Ureter (tissue), 1 donor: ENCODE measurements around the gene PTPRK. TPM values are rescaled to one million over a fixed set of nuclear protein-coding genes. Genes with fewer than 3 reads are reported as not detected.

Experiments
- DNase-seq: peaks from one replicate; pipeline ENCODE4 v3.0.0-alpha.2; 2020; ENCODE audit warnings: low spot score
- total RNA-seq: library from RNA; stranded (reverse); gene quantifications from one replicate; pipeline ENCODE4 v1.2.4, GENCODE V29; 2023
- donor health status: DM: yes; HTN: yes; CAD: no.

The PTPRK gene
- total RNA-seq, 1 donor from 2014 or later, result 107 TPM

- DNase-seq, result no peak
Observed at GRCh38 chr6:128246472-128247260, 273.7 kb downstream of the PTPRK start.

GRCh38 chr6:128244751-128245405 is 275.5 kb downstream of the PTPRK start:
- DNase-seq, result no peak

GRCh38 chr6:128242765-128243403 is 277.5 kb downstream of the PTPRK start:
- DNase-seq, result no peak

- DNase-seq, result no peak
Observed at GRCh38 chr6:128241216-128241615, 279.2 kb downstream of the PTPRK start.

- DNase-seq, result no peak
Observed at GRCh38 chr6:128240024-128240428, 280.4 kb downstream of the PTPRK start.

GRCh38 chr6:128239146-128239545 is 281.3 kb downstream of the PTPRK start:
- DNase-seq, result no peak

- DNase-seq, result no peak
Observed at GRCh38 chr6:128238225-128238624, 282.2 kb downstream of the PTPRK start.

GRCh38 chr6:128235556-128235955 is 284.8 kb downstream of the PTPRK start:
- DNase-seq, result no peak

GRCh38 chr6:128233531-128233930 is 286.9 kb downstream of the PTPRK start:
- no peak for DNase-seq

- DNase-seq, result no peak
Observed at GRCh38 chr6:128230267-128230989, 290.0 kb downstream of the PTPRK start.

- DNase-seq, result no peak
Observed at GRCh38 chr6:128225612-128226011, 294.8 kb downstream of the PTPRK start.

GRCh38 chr6:128216917-128217316 is 303.5 kb downstream of the PTPRK start:
- DNase-seq, result no peak

- DNase-seq, result no peak
Observed at GRCh38 chr6:128209771-128210170, 310.6 kb downstream of the PTPRK start.

- DNase-seq, result no peak
Observed at GRCh38 chr6:128208851-128209580, 311.4 kb downstream of the PTPRK start.

- no peak for DNase-seq
Observed at GRCh38 chr6:128208078-128208477, 312.3 kb downstream of the PTPRK start.

GRCh38 chr6:128206610-128207426 is 313.6 kb downstream of the PTPRK start:
- DNase-seq, result no peak

- no peak for DNase-seq
Observed at GRCh38 chr6:128204616-128205015, 315.8 kb downstream of the PTPRK start.

GRCh38 chr6:128202169-128202765 is 318.1 kb downstream of the PTPRK start:
- DNase-seq, result no peak

- no peak for DNase-seq
Observed at GRCh38 chr6:128200789-128201188, 319.6 kb downstream of the PTPRK start.

GRCh38 chr6:128199461-128199860 is 320.9 kb downstream of the PTPRK start:
- DNase-seq, result no peak
